ENCODE measurements around the gene SREBF1. TPM values are rescaled to one million over a fixed set of nuclear protein-coding genes. Genes with fewer than 3 reads are reported as not detected.

Gene SREBF1
- total and polyA plus RNA-seq, 10 of the 15 experiments (the other 5 are each of a cell fraction or from before 2014, with no cell fraction given): 1.4 to 84.6 (median 20.4) TPM

DNA sequence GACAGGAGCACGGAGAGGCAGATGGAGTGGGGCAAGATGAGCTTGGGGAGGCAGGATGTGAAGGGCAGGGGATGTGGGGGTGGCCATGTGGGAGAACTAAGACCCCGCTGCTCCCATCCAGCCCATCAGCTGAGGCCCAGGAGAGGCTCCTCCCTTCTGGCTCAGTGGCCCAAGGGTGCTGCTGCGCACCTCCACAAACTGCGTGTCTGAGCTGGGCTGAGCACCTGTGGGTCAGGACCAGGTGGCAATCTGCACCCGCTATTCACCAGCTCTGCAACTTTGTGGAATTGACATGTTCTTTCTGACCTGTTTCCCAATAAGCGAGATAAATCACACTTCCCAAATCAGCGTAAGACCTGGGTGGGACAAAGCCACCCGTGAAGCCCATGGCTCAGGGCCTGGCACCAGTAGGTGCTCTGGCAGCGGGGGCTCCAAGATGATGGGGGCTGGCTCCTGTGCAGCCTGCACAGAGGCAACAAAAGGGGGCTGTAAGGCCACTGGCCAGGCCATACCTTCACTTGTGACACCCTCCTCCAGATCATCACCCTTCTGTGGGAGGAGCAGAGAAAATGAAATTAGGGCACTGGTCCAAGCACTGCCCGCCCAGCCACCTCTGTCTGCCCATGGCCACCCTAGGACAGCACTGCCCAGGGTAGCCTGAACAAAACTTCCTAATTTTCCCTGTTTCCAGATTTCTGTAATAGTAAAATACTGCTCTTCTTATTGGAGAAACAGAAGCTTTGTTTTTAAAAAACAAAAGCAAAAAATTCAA is 11.7 kb upstream of the SREBF1 start:
- peaks cover 20% of the 10 kb centered on the region for H3K4me1 ChIP-seq (ENCODE audit: control insufficient read depth, insufficient read depth, low read length)
- H2AFZ ChIP-seq (ENCODE audit: control insufficient read depth, low read depth, low read length): no peak overlapping the region
- FAIRE-seq: no peak
- no peak for TF ChIP-seq BRCA1 (IDR thresholded peaks at IDR 0.05; ENCODE audit: low read depth, low read length)
- TF ChIP-seq NFYB (IDR thresholded peaks at IDR 0.05; ENCODE audit: insufficient read depth, low read depth, low read length): no peak
- TF ChIP-seq ZBTB40 (IDR thresholded peaks at IDR 0.05; ENCODE audit: borderline replicate concordance): no peak
- TF ChIP-seq NRF1 (conservative IDR thresholded peaks at IDR 0.05; ENCODE audit: low read depth, low read length): no peak
- TF ChIP-seq ZNF274 (IDR thresholded peaks at IDR 0.05; ENCODE audit: insufficient read depth, insufficient read length): no peak
- TF ChIP-seq IKZF1 (conservative IDR thresholded peaks at IDR 0.05): no peak
- no peak for TF ChIP-seq BACH1 (IDR thresholded peaks at IDR 0.05; ENCODE audit: borderline replicate concordance)
- no peak for TF ChIP-seq CTCF (IDR thresholded peaks at IDR 0.05 in 2 of 3, conservative IDR thresholded peaks at IDR 0.05 in 1 of 3; ENCODE audit: control insufficient read depth in 2 of 3, extremely low read depth in 1 of 3, insufficient read depth in 1 of 3, low read depth in 3 of 3, low read length in 3 of 3)
- TF ChIP-seq MXI1 (IDR thresholded peaks at IDR 0.05; ENCODE audit: low read depth, low read length): no peak
- TF ChIP-seq EZH2 (IDR thresholded peaks at IDR 0.05; ENCODE audit: borderline replicate concordance, control insufficient read depth, low read depth, low read length): no peak
- no peak for TF ChIP-seq YBX1 (IDR thresholded peaks at IDR 0.05)
- TF ChIP-seq STAT1 (conservative IDR thresholded peaks at IDR 0.05): no peak
- no peak for TF ChIP-seq POLR2A (IDR thresholded peaks at IDR 0.05; ENCODE audit: low read depth, low read length)
- no peak for TF ChIP-seq ZNF217 (IDR thresholded peaks at IDR 0.05)
- TF ChIP-seq ZBED1 (IDR thresholded peaks at IDR 0.05; ENCODE audit: borderline replicate concordance): no peak
- intact Hi-C loops (cut with micrococcal nuclease; ENCODE audit: unreplicated experiment) (no loop called here), in situ Hi-C loops (cut with MboI) (no loop called here)
- DNase-seq (ENCODE audit: low read depth, low spot score): no peak
- RAD21 ChIA-PET (ENCODE audit: unreplicated experiment): interaction anchor here (0.8 to 2.1 kb wide), 6 partner anchors 8 to 185 kb away, joined by 3 to 12 read pairs (median 5); partner anchors contain the start of gene SREBF1
- BruUV-seq (replicated peaks): no TSS peak
- H3K9me3 ChIP-seq (replicated peaks; ENCODE audit: control insufficient read depth, insufficient read depth, low read length): no peaks in the 10 kb centered on the region
- ATAC-seq: no peak
- H3K27me3 ChIP-seq (replicated peaks in 1 of 2; ENCODE audit: control insufficient read depth in 2 of 2, insufficient read depth in 2 of 2, low read length in 1 of 2): no peaks in the 10 kb centered on the region
- H3K4me3 ChIP-seq: no peak overlapping the region
- SMC1A ChIA-PET (ENCODE audit: uncharacterized antibody, unreplicated experiment): interaction anchor here (0.6 to 2.4 kb wide), 11 partner anchors 8 to 169 kb away, joined by 3 to 12 read pairs (median 4); no protein-coding TSS in a partner anchor
- WGBS (ENCODE audit: insufficient coverage, insufficient replicate concordance, low lambda C conversion rate, missing lambda C conversion rate): 95% methylated on average over 10 of the region's 10 CpGs
- H3K36me3 ChIP-seq (ENCODE audit: control insufficient read depth in 2 of 2, insufficient read depth in 2 of 2, low read length in 1 of 2): no peaks in the 10 kb centered on the region
- H3K79me2 ChIP-seq (ENCODE audit: control insufficient read depth, insufficient read depth, low read length): no peaks in the 10 kb centered on the region
- POLR2A ChIA-PET: interaction anchor here (0.7 to 4.0 kb wide), 5 partner anchors 8 to 166 kb away, joined by 3 to 37 read pairs (median 9); partner anchors contain the start of gene SREBF1
- H3K9ac ChIP-seq (ENCODE audit: control insufficient read depth, insufficient read depth, low read length): no peak overlapping the region
- CTCF ChIA-PET: interaction anchor here (0.8 to 3.6 kb wide), 6 partner anchors 10 to 168 kb away, joined by 3 to 14 read pairs (median 8); partner anchors contain the start of gene SREBF1
- no peak overlapping the region for H3K4me2 ChIP-seq (ENCODE audit: control insufficient read depth, insufficient read depth)
- no peaks in the 10 kb centered on the region for H4K20me1 ChIP-seq (ENCODE audit: control insufficient read depth, insufficient read depth)
- H3K27ac ChIP-seq (ENCODE audit: control insufficient read depth, insufficient read depth): no peak overlapping the region

Data from GM12878 (cell line).